GM20431 (cell line): Measurements from ENCODE around the gene NR6A1.

Experiments
- in situ Hi-C: fragments of 300-500 bp; cut with MseI, MboI; formaldehyde crosslinking; loops from one replicate; pipeline ENCODE4 v1.15.0; 2020; ENCODE audit warnings: low sequenced_read_pairs; ENCODE audit not compliant: unreplicated experiment

The NR6A1 gene

DNA sequence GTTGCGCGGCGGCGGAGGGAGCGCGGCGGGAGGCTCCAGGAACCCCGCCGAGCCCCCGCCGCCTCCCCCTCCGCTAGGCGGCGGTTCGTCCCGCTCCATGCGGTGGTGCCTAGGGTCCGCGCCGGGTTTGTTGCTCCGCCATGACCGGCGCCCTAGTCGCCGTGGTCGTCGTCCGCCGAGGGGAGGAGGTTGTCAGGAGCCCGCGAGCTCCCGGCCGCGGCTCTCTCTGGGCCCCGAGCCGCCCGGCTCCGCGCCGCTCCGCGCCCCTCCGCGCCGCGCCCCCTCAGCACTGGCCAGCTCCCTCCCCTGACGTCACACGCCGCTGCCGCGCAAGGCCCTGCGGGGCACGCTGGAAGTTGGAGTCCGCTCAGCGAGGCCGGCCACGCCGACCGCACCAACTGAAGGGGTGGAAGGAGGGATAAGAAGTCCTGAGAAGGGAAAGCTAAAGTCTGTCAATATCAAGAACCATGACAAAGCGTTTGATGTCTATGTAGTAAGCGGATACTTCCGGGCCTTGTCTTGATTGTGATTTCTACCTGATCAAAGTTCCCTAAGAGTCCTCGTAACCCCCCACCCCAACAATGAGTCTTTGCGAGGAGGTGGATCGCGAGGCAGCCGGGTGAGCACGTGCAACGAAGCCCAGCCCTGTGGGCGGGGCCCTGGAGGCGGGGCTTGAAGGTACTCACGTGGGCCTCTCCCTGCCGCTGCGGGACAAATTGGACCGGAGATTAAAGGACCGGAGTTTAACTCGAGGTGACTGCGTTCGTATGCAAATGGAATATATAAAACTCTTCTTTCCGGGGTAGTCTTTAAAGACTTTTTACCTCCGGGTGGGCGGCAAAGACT, at the start of gene NR6A1:
NR6A1 (minus strand) TSS at position 291 of the 846 bp plus-strand sequence.
- in situ Hi-C loops, result loop anchor here (5.0 kb wide), 1 partner anchor 86 kb away; no protein-coding TSS in a partner anchor

DNA sequence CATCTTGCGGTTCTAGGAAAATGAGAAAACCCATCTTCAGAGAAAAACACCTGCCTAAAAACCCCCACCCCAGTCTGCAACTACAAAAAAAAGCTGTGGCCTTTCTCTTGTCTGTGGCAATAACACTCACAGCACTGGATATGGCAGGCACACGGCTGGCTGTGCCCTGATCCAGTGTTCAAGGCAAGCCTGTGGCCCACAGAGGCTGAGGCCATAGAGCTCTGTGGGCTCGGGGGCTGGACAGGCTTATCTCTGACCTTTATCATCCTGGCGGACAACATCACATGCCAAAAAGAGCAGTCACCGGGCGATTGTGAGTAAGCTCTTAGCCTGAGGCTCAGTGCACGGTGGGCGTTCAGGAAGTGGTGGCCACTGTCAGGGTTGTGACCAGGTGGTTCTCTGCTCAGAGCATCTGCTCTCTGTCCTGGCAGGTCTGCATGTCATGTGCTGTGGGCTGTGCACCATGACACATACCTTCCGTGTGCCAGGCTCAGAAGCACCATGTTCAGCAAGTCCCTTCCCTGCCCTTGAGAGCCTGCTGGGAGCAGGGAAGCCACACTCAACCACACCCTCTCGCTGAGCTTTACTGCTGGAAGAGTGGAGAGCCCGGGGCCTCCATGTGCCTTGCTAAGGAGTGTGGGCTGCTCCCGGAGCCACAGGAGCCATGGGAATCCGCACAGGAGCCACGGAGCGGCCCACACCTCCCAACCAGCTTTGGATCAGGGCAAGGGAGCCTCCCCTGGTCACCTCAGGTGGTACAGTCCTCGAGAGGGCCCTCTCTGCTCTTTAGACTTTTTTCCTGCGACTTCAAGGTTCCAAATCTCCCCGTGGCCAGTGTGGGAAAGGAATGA, 47.5 kb upstream of the NR6A1 start:
- in situ Hi-C loops, result no loop called here

DNA sequence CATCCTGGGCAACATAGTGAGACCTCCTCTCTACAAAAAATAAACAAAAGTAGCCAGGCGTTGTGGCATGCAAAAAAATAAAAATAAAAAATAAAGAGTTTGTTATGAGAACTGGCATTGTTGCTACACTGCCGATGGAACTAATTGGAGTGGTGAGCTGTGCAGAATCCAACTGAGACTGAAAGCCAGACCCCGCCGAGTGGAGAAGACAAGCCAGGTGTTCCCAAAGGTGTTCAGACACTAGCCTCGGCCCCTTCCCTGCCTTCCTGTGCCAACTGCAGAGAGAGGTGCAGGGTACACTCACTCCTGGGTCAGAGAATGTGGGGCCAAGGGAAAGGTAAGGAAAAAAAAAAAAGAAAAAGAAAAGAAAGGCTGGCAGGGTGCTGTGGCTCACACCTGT, 44.5 kb upstream of the NR6A1 start:
- in situ Hi-C loops, result no loop called here

DNA sequence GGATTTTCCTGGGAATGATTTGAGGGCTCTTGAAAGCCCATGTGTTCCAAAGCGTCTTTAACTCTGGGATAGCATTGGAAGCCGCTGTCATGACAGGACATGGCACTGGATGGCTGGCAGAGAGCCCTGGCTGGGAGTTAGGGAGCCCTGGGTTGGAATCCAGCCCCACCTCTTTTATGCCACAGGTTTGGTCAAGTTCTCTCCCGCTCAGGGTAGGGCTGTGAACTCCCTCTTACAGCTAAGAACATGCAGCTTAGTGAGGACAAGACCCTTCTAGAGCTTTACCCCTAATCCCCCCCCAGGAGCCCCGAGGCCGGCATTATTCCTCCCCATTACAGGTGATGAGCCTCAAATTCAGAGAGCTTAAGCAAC, 43.0 kb upstream of the NR6A1 start:
- in situ Hi-C loops, result no loop called here

DNA sequence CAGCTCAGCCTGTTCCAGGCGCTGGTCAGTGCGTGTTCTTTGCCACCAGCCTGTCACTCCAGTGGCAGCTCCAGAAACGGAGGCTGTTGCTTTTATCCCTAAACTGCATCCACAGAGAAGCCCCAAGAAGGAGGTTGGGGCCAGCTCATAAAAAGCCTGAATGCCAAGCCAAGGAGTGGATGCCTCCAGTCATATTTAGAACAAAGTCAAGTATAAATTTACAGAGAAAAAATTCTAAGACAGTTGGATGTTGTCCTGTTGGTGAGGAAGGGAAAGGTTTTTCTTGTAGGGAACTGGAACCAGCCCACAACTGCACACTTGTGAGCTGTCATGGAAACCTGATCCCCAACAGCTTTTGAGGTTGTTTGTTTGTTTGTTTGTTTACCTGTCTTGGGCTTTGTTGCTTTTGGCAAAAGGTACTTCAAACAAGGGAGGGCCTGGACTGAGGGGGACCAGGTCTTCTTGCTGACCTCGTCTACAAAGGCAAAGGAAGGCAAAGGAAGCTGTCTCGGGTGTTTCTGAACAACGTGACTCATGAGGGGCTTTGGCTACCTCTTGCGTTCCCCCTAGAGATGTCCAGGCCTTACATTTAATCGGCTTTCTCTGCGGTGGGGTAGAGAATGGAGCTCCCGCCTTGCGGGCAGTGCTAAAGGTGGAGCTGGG, 42.5 kb upstream of the NR6A1 start:
- in situ Hi-C loops, result no loop called here

DNA sequence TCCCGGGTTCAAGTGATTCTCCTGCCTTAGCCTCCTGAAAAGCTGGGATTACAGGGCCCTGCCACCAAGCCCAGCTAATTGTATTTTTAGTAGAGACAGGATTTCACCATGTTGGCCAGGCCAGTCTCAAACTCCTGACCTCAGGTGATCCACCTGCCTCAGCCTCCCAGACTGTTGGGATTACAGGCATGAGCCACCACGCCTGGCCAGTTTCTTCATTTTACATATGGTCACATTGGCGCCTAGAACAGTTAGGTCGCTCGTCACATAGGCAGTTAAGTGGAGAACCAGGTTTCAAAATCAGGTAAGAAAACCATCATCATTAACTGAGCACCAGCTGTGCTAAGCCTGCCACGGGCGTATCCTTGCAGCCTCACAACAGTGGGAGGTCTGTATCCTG, 41.9 kb upstream of the NR6A1 start:
- in situ Hi-C loops, result no loop called here

DNA sequence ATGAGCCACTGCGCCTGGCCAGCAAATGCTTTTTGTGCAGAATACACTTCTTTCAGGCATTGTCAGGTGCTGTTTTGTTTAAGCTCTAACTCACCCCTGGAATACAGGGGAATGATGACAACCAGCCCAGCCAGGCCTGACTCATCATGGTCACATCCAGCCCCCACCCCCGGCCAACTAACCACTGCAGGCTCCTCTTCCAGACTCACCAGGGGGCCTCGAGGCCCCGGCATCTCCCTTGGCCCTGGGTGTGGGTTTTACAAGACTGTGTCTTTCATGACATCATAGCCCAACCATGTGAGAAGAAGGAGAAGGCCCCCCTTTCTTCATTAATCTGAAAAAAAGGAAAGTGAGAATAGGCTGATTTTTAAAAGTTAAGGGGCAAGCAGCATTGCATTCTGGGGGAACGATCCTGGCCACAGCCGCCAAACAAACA, 41.3 kb upstream of the NR6A1 start:
- in situ Hi-C loops, result no loop called here

DNA sequence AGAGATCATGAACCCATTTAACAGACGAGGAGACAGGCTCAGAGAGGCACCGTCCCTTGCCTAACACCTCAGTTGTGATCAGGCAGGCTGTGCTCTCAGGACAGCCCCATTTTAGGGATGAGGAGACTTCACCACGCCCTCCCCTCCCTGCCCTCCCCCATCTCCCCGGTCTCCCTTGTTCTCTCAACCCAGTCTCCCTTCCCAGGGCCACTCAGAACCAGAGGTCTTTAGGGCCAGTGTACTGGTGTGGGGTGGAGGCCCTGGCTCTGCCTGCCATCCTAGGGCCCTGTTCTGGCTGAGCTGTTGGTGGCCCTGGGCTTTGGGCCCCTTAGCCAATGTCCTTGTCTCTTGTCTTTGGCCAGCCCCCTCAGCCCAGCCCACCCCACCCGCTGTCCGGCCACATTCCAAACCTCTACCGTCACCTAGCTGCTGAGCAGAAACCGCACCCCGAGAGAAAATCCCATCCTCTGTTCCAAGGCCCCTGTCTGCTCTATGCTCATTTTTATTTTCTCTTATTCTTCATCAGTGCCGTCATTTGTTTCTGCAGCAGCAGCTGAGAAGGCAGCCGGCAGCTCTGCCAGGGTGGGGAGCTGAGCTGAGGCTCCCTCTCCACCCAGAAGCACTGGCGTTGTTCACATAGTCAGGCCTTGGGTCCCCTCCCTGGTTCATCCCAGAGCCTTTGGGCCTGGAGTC, 39.7 kb upstream of the NR6A1 start:
- in situ Hi-C loops, result no loop called here

DNA sequence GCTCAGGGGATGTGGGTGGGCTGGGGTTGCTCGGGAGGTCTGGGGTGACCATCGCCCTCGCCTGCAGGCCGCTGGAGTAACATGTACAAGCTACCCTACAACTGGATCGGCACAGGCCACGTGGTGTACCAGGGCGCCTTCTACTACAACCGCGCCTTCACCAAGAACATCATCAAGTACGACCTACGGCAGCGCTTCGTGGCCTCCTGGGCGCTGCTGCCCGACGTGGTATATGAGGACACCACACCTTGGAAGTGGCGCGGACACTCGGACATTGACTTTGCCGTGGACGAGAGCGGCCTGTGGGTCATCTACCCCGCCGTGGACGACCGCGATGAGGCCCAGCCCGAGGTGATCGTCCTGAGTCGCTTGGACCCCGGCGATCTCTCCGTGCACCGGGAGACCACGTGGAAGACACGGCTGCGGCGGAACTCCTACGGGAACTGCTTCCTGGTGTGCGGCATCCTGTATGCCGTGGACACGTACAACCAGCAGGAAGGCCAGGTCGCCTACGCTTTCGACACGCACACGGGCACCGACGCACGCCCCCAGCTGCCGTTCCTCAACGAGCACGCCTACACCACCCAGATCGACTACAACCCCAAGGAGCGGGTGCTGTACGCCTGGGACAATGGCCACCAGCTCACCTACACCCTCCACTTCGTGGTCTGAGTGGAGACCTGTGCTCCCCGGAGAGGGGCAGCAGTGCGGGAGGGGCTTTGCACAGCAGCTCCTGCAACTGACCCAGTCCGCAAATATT, 38.8 kb upstream of the NR6A1 start:
- in situ Hi-C loops, result no loop called here

DNA sequence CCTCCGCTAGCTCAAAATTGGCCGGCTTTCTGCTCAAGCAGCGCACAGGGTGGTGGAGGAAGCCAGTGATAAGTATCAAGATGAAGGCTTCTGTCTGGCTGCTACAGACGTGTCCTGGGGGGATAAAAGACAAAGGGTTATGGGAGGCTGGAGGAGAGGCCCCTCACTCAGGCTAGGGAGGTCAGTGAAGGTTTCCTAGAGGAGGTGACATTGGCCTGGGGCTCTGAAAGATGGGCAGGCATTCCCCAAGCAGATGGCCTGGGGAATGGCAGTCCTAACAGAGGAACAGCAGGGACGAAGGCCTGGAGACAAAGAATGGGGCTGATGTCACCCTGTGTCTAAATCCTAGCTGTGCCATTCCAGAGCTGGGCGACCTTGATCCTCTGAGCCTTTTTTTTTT, 38.1 kb upstream of the NR6A1 start:
- in situ Hi-C loops, result no loop called here

DNA sequence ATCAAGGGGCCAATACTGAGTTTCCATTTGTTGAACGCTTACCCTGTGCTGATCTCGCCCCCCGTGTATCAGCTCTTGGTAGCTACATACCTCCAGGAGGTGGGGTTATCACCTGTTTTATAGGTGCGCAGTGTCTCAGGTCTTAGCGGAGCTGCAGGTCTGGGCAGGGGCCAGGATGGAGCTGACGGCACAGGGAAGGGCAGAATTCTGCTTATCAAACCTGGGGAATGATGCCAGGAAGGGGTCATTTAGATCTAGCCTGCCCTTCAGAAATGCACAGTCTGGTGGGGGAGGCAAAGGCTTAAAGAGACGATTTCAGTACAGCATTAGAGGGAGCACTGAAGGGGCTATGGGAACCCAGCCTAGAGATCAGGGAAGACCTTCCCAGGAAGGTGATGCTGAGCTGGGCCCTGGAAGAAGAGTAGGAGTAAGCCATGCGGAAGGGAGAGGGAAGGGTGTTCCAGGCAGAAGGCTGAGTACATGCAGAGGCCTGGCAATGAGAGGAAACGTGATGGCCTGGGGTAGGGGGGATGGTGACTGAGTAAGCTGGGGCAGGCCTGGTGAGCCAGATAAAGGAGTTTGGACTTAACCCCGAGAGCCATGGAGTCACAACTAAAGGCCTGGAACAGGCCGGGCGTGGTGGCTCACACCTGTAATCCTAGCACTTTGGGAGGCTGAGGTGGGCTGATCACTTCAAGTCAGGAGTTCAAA, 37.3 kb upstream of the NR6A1 start:
- in situ Hi-C loops, result no loop called here

DNA sequence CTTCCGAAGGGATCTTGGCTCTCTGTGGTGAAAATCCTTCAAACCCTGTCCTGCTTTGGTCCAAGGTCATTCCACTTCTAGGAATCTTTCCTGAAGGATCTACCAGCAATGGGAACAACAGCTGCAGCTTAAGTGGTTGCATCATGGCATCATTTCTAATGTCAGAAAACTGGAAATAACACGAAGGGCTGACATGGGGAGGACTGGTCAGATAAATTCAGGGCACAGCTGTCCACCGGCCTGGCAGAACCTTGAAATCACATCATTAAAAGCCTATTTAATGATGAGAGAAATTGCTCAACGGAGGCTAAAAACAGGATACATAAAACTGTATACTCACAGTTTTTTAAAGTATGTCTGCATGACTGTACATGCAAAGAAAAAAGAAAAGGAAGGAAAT, 34.1 kb upstream of the NR6A1 start:
- in situ Hi-C loops, result no loop called here

DNA sequence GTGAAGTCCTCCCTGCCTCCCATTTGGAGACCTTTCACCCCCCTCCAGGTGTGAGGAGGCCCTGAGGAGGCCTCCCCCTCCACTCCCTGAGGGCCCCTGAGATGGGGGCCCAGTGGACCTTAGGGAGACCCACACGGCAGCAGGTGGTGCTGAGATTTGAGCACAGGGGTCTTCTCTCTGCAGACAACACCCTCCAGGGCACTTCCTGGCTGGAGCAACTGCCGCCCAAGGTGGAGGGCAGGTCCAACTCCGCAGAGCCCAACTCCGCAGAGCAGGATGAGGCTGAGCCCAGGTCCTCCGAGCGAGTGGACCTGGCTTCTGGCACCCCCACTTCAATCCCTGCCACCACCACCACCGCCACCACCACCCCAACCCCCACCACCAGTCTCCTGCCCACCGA, 32.8 kb upstream of the NR6A1 start:
- in situ Hi-C loops, result no loop called here

DNA sequence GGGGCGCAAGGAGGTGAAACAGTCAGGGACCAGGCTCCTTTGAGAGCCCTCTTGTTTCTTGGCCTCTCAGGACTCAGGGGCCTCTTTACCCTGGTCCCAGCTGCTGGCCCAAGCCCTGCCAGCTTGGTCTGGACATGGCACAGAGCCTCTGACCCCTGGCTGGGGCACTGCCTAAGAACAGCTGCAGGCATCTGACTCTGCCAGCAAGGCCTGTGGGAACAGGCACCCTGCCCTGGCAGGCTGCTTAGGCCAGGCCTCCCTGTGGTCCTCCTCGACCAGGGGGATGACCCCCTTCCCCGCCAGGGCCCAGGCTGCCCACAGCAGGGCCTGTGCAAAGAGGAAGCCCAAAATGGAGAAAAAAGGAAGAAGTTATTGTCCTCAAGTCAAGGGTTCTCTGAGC, 31.3 kb upstream of the NR6A1 start:
- in situ Hi-C loops, result no loop called here

DNA sequence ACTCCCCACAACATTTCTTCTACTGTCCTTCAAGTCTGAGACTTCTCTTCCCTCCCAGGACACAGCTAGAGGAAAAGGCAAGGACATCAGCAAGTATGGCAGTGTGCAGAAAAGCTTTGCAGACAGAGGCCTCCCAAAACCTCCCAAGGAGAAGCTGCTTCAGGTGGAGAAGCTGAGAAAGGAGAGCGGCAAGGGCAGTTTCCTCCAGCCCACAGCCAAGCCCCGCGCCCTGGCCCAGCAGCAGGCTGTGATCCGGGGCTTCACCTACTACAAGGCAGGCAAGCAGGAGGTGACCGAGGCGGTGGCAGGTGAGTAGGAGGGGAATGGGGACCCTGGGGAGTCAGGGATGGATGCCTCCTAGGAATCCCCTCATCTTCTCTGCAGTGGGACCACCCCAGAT, 30.2 kb upstream of the NR6A1 start:
- in situ Hi-C loops, result no loop called here

DNA sequence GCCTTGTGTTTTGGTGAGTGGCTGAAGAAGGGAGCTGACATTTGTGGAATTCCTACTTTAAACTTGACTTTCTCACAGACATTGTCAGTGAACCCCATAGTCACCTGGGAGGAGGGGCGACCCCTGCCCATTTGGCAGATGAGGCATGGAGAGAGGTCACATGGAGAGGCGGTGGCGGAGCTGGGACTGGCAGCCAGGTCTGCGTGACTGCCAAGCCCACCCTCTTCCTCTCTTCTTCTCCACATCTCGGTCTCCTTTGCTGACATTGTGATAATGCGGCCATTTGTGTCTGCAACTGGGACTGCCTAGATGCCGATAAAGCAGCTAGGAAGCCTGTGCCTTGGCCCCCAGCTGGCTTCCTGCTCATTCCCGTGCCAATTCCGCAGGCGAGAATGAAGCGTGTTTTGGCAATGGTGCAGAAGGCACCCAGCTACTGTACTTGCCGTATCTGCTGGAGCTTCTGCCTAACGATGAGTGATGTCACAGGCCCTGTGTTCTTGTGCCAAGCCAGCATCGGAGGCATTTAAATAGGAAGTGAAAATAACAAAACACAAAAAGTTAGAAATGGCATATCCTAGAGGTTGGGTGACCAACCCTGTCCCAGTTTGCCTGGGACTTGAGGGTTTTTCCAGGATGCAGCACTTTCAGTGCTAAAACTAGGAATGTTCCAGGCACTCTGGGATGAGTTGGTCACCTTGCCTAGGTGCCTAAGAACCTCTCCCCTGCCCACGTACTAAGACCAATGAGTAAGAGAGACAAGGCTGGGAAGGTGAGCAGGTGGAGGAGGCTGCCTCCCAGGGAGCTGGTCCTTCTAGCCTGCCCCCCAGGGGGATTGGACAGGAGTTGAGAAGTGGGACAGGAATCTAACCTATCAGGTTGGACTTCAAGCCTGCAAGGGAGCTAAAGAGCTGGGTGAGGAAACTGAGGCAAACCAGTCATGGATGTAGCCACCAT, 29.5 kb upstream of the NR6A1 start:
- in situ Hi-C loops, result no loop called here

DNA sequence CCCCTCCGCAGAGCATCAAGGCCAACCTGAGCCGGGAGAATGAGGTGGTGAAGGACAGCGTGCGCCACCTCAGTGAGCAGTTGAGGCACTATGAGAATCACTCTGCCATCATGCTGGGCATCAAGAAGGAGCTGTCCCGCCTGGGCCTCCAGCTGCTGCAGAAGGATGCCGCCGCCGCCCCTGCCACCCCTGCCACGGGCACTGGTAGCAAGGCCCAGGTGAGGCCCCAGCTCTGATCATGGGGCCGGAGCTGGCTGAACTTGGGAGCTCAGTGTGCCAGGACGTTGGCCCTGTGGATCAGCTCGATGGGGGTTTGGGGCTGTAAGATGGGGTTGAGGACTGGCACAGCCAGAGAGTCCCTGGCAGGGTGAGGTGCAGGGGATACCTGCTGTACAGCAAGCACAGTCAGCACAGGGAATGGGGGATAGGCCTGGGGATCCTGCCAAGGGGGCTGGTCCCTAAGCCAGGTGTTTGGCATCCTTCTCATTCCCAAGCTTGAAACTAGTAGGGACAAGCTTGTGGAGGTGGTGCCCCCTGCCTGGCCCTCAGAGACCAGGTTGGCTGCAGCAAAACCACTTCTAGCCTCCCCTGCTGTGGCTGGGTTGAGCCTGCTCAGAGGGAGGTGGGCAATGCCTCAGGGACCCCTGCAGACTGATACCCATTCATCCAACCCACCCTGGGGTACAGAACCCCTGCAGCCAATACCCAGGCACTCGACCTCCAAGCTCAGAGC, 28.3 kb upstream of the NR6A1 start:
- in situ Hi-C loops, result no loop called here
